Measurements from ENCODE around the gene PIK3C2B. TPM values are rescaled to one million over a fixed set of nuclear protein-coding genes. Genes with fewer than 3 reads are reported as not detected.

The PIK3C2B gene
- total and polyA plus RNA-seq, 2 of the 8 experiments (the other 6 are each of a cell fraction or from before 2014, with no cell fraction given): 20.4 to 36.7 TPM

DNA sequence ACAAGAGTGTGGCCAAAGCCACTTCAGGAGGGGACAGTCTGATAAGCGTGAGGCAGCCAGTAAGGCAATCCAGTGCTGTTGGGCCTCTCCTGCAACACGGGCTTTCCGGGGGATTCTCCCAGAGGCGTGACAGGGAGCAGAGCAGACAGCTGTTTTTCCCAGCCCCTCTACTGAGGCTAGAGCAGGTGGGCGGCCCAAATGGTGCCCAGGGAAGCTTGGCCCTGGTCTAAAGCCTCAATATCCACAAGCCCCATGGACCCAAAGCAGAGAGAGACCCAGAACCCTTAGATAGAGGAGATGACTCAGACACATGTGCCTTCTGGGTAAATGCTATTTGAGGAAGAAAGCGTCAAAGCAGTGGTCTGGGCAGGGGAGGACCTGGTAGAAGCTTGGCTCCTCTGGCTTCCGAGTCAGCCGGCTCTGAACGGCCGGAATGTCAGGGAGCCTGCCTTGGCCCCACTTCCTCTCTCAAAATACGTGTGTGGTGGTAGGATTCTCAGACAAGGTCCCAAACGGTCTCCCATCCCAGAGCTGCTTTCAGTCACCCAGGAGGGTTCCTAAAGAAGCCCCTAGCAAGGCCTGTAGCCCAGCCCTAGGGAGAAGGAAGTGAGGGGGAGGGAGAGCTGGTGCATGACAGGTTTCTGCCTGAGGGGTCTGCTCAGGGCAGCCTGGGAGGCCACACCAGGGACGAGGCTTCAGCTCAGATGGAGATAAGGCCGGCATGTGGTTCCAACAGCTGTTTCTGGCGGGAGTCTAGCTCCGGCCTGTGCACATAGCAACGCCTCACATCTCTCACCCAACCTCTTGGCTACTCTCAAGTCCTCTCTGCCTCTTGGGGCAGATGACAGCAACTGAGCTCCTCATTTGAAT is 28.8 kb downstream of the PIK3C2B start (continued):
- TF ChIP-seq ASH2L (IDR thresholded peaks at IDR 0.05; ENCODE audit: low read length): no peak
- TF ChIP-seq SP1 (IDR thresholded peaks at IDR 0.05; ENCODE audit: low read depth, low read length): no peak
- TF ChIP-seq TAF7 (optimal IDR thresholded peaks at IDR 0.05; ENCODE audit: borderline replicate concordance, low read depth, low read length): no peak
- TF ChIP-seq CBX8 (IDR thresholded peaks at IDR 0.05; ENCODE audit: borderline replicate concordance, low read depth, low read length): no peak
- TF ChIP-seq CTBP2 (IDR thresholded peaks at IDR 0.05; ENCODE audit: borderline replicate concordance, insufficient read depth, insufficient read length, low read length): no peak
- TF ChIP-seq CBX5 (IDR thresholded peaks at IDR 0.05; ENCODE audit: low read depth, low read length): no peak
- no peak for TF ChIP-seq POU5F1 (IDR thresholded peaks at IDR 0.05; ENCODE audit: low read depth, low read length)
